SK-N-SH (cell line): ENCODE data around the gene SHISAL1. TPM values are rescaled to one million over a fixed set of nuclear protein-coding genes. Genes with fewer than 3 reads are reported as not detected.
A peak's percentile ranks its signal among the peaks of the same experiment; 100 is the strongest.

Experiments
- CTCF ChIA-PET: fragments of 300-600, 350-600 bp; formaldehyde crosslinking; extraction: SDS; loops from one replicate; lab custom pipeline; 2021; lab: Yijun Ruan, JAX
- POLR2A ChIA-PET: fragments of 350-600 bp; sonication (Branson Sonifier 250); formaldehyde crosslinking; extraction: SDS; loops from one replicate; lab custom pipeline; 2020; ENCODE audit warnings: antibody characterized with exemption, inconsistent platforms; lab: Yijun Ruan, JAX
- DNase-seq: peaks from one replicate; pipeline ENCODE4 v3.0.0; 2012
- H2AFZ ChIP-seq: fragments of 200-600 bp; sonication (generic); 2 replicates; pipeline ENCODE4 v1.8.1; 2016; ENCODE audit warnings: antibody characterized with exemption, mild to moderate bottlenecking, low read depth
- H3F3A ChIP-seq: fragments of 200-600 bp; sonication (generic); replicated peaks from 2 replicates; pipeline ENCODE3; 2016; ENCODE audit warnings: antibody characterized with exemption, mild to moderate bottlenecking; ENCODE audit not compliant: insufficient read depth
- H3K27ac ChIP-seq, 2 experiments: fragments of 200-500 bp in 1 of 2; fragments of 200-600 bp in 1 of 2; sonication (Bioruptor generic) in 1 of 2; sonication (generic), shearing (Covaris generic) in 1 of 2; 2 replicates each; pipeline versions ENCODE4 v1.5.1 to v1.6.1; 2014 to 2016; ENCODE audit warnings: low read depth in 2 of 2, inconsistent platforms in 1 of 2, low read length in 1 of 2, mild to moderate bottlenecking in 1 of 2, mixed read lengths in 1 of 2
- H3K27me3 ChIP-seq: fragments of 200-600 bp; sonication (generic), shearing (Covaris generic); 2 replicates; pipeline ENCODE4 v1.6.1; 2016; ENCODE audit warnings: mixed run types; ENCODE audit not compliant: insufficient read depth
- H3K36me3 ChIP-seq, 2 experiments: fragments of 200-500 bp in 1 of 2; fragments of 200-600 bp in 1 of 2; sonication (Bioruptor generic) in 1 of 2; sonication (generic) in 1 of 2; replicated peaks in 1 of 2; 2 replicates each; pipeline versions ENCODE3 to v1.5.1; 2014 to 2016; ENCODE audit warnings: low read length in 1 of 2, mild to moderate bottlenecking in 1 of 2; ENCODE audit not compliant: insufficient read depth in 2 of 2, control insufficient read depth in 1 of 2
- H3K4me1 ChIP-seq, 2 experiments: fragments of 200-500 bp in 1 of 2; fragments of 200-600 bp in 1 of 2; sonication (Bioruptor generic) in 1 of 2; sonication (generic), shearing (Covaris generic) in 1 of 2; 2 replicates each; pipeline versions ENCODE4 v1.5.1 to v1.6.1; 2014 to 2016; ENCODE audit warnings: low read depth in 1 of 2, low read length in 1 of 2, mixed run types in 1 of 2; ENCODE audit not compliant: insufficient read depth in 2 of 2, control insufficient read depth in 1 of 2
- H3K4me2 ChIP-seq: fragments of 200-600 bp; sonication (generic), shearing (Covaris generic); 2 replicates; pipeline ENCODE4 v1.6.1; 2017; ENCODE audit warnings: mixed run types
- H3K4me3 ChIP-seq, 2 experiments: fragments of 200-500 bp in 1 of 2; fragments of 200-600 bp in 1 of 2; sonication (Bioruptor generic) in 1 of 2; sonication (generic), shearing (Covaris generic) in 1 of 2; 2 replicates each; pipeline versions ENCODE4 v1.5.1 to v1.8.1; 2014 to 2016; ENCODE audit warnings: low read depth in 2 of 2, inconsistent platforms in 1 of 2, low read length in 1 of 2, mild to moderate bottlenecking in 1 of 2, mixed read lengths in 1 of 2, moderate library complexity in 1 of 2
- H3K79me2 ChIP-seq: fragments of 200-600 bp; sonication (generic); 2 replicates; pipeline ENCODE4 v1.8.1; 2017; ENCODE audit warnings: mild to moderate bottlenecking; ENCODE audit not compliant: insufficient read depth
- H3K9ac ChIP-seq: fragments of 200-600 bp; sonication (generic); 2 replicates; pipeline ENCODE4 v1.6.1; 2017; ENCODE audit warnings: mixed run types
- H3K9me2 ChIP-seq: fragments of 200-600 bp; sonication (generic); 2 replicates; pipeline ENCODE4 v1.6.1; 2017; ENCODE audit warnings: mixed run types
- H3K9me3 ChIP-seq: fragments of 200-600 bp; sonication (generic); 2 replicates; pipeline ENCODE4 v1.6.1; 2017; ENCODE audit warnings: mixed run types, mild to moderate bottlenecking, moderate library complexity
- H4K20me1 ChIP-seq: fragments of 200-600 bp; sonication (generic); 2 replicates; pipeline ENCODE4 v1.6.1; 2017; ENCODE audit warnings: mild to moderate bottlenecking, mixed run types; ENCODE audit not compliant: insufficient read depth
- CTCF ChIP-seq: fragments of 200-600 bp; sonication (generic); IDR thresholded peaks from 2 replicates; pipeline ENCODE4 v1.6.1; 2017; ENCODE audit warnings: antibody characterized with exemption, mild to moderate bottlenecking, moderate library complexity
- EZH2phosphoT487 ChIP-seq: fragments of 200-600 bp; sonication (generic); IDR thresholded peaks from 2 replicates; pipeline ENCODE4 v1.6.1; 2017; ENCODE audit warnings: low read depth, mixed run types, mild to moderate bottlenecking, antibody characterized with exemption, moderate library complexity, borderline replicate concordance
- FOSL2 ChIP-seq: IDR thresholded peaks from 2 replicates; pipeline ENCODE4 v1.4.0; 2012; ENCODE audit warnings: low read depth, mild to moderate bottlenecking, moderate library complexity, borderline replicate concordance
- IRF3 ChIP-seq: fragments of 150-350 bp; IDR thresholded peaks from 2 replicates; pipeline ENCODE4 v1.6.1; 2016; ENCODE audit warnings: mild to moderate bottlenecking, low read depth, low read length
- JUND ChIP-seq: IDR thresholded peaks from 2 replicates; pipeline ENCODE4 v1.4.0; 2012
- MEF2A ChIP-seq: IDR thresholded peaks from 2 replicates; pipeline ENCODE4 v1.4.0; 2012; ENCODE audit warnings: low read depth, borderline replicate concordance
- MXI1 ChIP-seq: IDR thresholded peaks from 2 replicates; pipeline ENCODE4 v1.6.1; 2012; ENCODE audit warnings: mild to moderate bottlenecking, low read depth, low read length, improper control_type of control experiment
- NFIC ChIP-seq: IDR thresholded peaks from 2 replicates; pipeline ENCODE4 v1.4.0; 2012; ENCODE audit warnings: borderline replicate concordance
- POLR2AphosphoS5 ChIP-seq: IDR thresholded peaks from 2 replicates; pipeline ENCODE4 v1.6.1; 2012; ENCODE audit warnings: low read depth, low read length
- REST ChIP-seq: IDR thresholded peaks from 2 replicates; pipeline ENCODE4 v1.6.1; 2012; ENCODE audit warnings: mild to moderate bottlenecking, low read depth, low read length, moderate library complexity
- WGBS: methylation state at CpG from one replicate; pipeline ENCODE4 v1.1.6; 2017; ENCODE audit warnings: low lambda C conversion rate; 5-methylcytosine and 5-hydroxymethylcytosine counted together
- polyA plus RNA-seq, 3 experiments: library from polyadenylated mRNA; depleted of rRNA; stranded (reverse); fragments of >200 nt; gene quantifications; 2 replicates each; pipeline ENCODE4 v1.2.3, GENCODE V29; 2012

SHISAL1 gene
- polyA plus RNA-seq, 1 of the 3 experiments (the other 2 are of a cell fraction): 0.10 TPM

- Histone ChIP-seq H3K9me2 (no peaks in the 10 kb centered on the region), H3F3A (peaks cover 7% of the 10 kb centered on the region), H3K4me1 (peaks cover 19 to 24% of the 10 kb centered on the region in 2 experiments; a peak in 1 of 4 replicates), H3K4me3 (no peak overlapping the region), H4K20me1 (no peaks in the 10 kb centered on the region), H3K9me3 (no peaks in the 10 kb centered on the region), H2AFZ (no peak overlapping the region), H3K36me3 (no peaks in the 10 kb centered on the region), H3K79me2 (no peaks in the 10 kb centered on the region), H3K9ac (no peak overlapping the region), H3K27ac (peak overlapping the region in 1 of 2 experiments; percentile 62; a peak in 2 of 4 replicates), H3K27me3 (no peaks in the 10 kb centered on the region), H3K4me2 (no peak overlapping the region)
- no peak for DNase-seq
- no peak for TF ChIP-seq MXI1
- no peak for TF ChIP-seq FOSL2
- no peak for TF ChIP-seq POLR2AphosphoS5
- TF ChIP-seq REST: no peak
- TF ChIP-seq EZH2phosphoT487: no peak
- TF ChIP-seq IRF3: no peak
- WGBS: 92% methylated on average over 2 of the region's 12 CpGs
- ChIA-PET POLR2A (no interaction called here), CTCF (interaction anchor here (1.2 kb wide), 1 partner anchor 20 kb away, joined by 3 read pairs; no protein-coding TSS in a partner anchor)
Observed at GRCh38 chr22:44361391-44362126, 48.8 kb upstream of the SHISAL1 start.

- H3K4me3 ChIP-seq: no peak overlapping the region
- no peak for DNase-seq
- POLR2A ChIA-PET: no interaction called here
- H3K27me3 ChIP-seq: no peaks in the 10 kb centered on the region
- H3K79me2 ChIP-seq: no peaks in the 10 kb centered on the region
- TF ChIP-seq NFIC (peak; percentile 67), JUND (no peak), MEF2A (no peak), FOSL2 (0 out of 2 replicates have a peak, but pooled peaks have one; percentile 18), CTCF (peak; percentile 27; the same call in 1 of the 2 replicates)
- 52% methylated on average over 13 of the region's 25 CpGs for WGBS
- no peaks in the 10 kb centered on the region for H4K20me1 ChIP-seq
- H3K9me3 ChIP-seq: no peaks in the 10 kb centered on the region
- H3K4me1 ChIP-seq: peaks cover 19 to 24% of the 10 kb centered on the region in 2 experiments; a peak in 1 of 4 replicates
- no peak overlapping the region for H2AFZ ChIP-seq
- no peaks in the 10 kb centered on the region for H3K9me2 ChIP-seq
- H3K4me2 ChIP-seq: peak overlapping the region; percentile 51; the same call in 1 of the 2 replicates
- H3K9ac ChIP-seq: no peak overlapping the region
- H3K36me3 ChIP-seq: no peaks in the 10 kb centered on the region
- H3F3A ChIP-seq: peaks cover 7% of the 10 kb centered on the region
- CTCF ChIA-PET: interaction anchor here (1.0 to 1.2 kb wide), 2 partner anchors 20 to 32 kb away, joined by 3 read pairs; no protein-coding TSS in a partner anchor
- peak overlapping the region in 1 of 2 experiments; percentile 62; a peak in 2 of 4 replicates for H3K27ac ChIP-seq
Observed at GRCh38 chr22:44360668-44361381, 48.1 kb upstream of the SHISAL1 start.
